ENCODE measurements around the gene ZBTB48. TPM values are rescaled to one million over a fixed set of nuclear protein-coding genes. Genes with fewer than 3 reads are reported as not detected.

ZBTB48 gene
- total and polyA plus RNA-seq, 4 donors, result 8.3 to 18.1 (median 13.1) TPM

DNA sequence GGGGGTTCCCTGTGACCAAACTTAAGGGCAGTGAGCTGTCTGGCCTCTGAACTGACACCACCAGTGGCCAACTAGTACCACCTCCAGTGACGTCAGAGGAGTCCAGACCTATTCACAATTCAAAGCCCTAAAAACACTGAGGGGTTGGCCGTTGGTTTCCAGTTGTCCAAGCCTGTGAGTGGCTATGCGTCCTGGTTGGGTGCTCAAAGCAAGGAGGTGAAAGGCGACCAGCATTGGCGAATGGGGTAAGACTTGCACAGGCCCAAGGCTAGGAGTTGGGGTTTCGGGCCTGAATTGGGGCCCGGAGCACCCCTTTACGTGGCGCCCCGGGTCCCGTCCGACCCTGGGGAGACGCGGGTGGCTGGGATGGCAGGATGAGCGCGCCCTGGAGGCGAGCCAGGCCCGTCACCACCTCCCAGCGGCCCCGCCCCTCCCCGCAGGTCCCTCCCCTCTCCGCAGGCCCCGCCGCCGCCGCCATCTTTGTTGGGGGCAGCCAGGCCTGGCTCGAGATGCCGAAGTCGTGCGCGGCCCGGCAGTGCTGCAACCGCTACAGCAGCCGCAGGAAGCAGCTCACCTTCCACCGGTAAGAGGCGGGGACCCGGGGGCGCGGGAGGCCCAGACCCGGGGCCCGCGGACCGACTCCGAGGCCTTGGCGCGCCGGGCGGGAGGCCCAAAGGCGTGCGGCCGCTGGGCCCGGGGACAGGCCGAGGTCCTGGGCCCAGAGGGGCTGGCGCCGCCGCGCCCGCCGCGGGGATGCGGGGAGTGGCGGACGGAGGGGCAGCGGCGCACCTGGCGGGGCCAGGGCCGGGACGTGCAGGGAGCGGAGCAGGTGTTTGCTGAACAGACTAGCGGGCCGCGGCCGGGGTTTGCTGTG, 45.2 kb downstream of the ZBTB48 start, which contains the start of gene THAP3:
TSS of gene THAP3 (plus strand) at position 159 of the 874 bp plus-strand sequence. CDS start at position 510, 351 bp downstream.
- Histone ChIP-seq H3K9ac (ENCODE audit: low read depth in 1 of 2, low read length in 2 of 2) (peak within 1 kb of the TSS; percentile 23 to 56), H3K9me3 (ENCODE audit: control insufficient read depth in 4 of 4, low read length in 3 of 4) (no peaks in the 10 kb centered on the region), H3K27ac (ENCODE audit: low read depth in 1 of 2, low read length in 2 of 2) (peak within 1 kb of the TSS; percentile 64 to 75), H3K27me3 (ENCODE audit: control insufficient read depth in 4 of 4, insufficient read depth in 4 of 4, low read length in 3 of 4) (no peaks in the 10 kb centered on the region), H3K4me3 (ENCODE audit: low read depth in 1 of 3, low read length in 3 of 3) (peak within 1 kb of the TSS; percentile 51 to 86 (median 67)), H3K4me1 (ENCODE audit: control insufficient read depth in 4 of 4, insufficient read depth in 4 of 4, low read length in 3 of 4) (peaks cover 6 to 56% (median 41%) of the 10 kb centered on the region in 4 donors), H3K36me3 (ENCODE audit: control insufficient read depth in 4 of 4, insufficient read depth in 3 of 4, low read depth in 1 of 4, low read length in 3 of 4) (peaks cover 1 to 15% (median 7%) of the 10 kb centered on the region in 4 donors)
- 2% methylated on average over 73 of the region's 73 CpGs for WGBS
- DNase-seq (ENCODE audit: low spot score), result peak; percentile 91
- TF ChIP-seq SP1 (IDR thresholded peaks at IDR 0.05), result peak; percentile 55
- peak; percentile 98 for TF ChIP-seq YY1 (IDR thresholded peaks at IDR 0.05)
- TF ChIP-seq FOXA1 (IDR thresholded peaks at IDR 0.05), result no peak
- peak in 1 of 2 donors; percentile 18 for TF ChIP-seq RAD21 (IDR thresholded peaks at IDR 0.05)
- TF ChIP-seq HNF4G (IDR thresholded peaks at IDR 0.05), result no peak

DNA sequence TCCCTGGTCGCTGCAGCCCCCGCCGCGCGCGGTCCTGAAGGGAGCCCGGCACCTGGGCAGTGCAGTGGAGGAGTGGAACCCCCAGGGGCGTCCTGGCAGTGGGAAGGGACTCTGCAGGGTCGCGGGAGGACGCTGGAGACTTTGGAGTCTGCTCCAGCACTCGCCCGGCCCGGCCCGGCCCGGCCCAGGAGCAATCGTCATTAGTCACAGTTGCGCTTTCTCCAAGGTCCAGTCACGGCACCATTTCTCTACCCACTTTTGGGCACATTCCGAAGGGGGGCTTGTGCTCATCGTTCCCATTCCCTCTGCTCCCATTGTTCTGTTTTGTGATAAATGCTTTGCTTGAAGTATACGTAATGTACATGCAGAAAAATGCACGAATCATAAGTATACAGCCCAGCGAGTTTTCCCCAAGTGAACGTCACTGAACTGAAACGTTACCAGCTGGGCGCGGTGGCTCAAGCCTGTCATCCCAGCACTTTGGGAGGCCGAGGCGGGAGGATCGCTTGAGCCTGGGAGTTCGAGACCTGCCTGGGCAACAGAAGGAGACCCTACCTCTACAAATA, 45.9 kb downstream of the ZBTB48 start:
- H3K9ac ChIP-seq (ENCODE audit: low read depth in 1 of 2, low read length in 2 of 2), result peak overlapping the region in 1 of 2 donors; percentile 56
- peak overlapping the region; percentile 47 to 75 for H3K27ac ChIP-seq (ENCODE audit: low read depth in 1 of 2, low read length in 2 of 2)
- H3K36me3 ChIP-seq (ENCODE audit: control insufficient read depth in 4 of 4, insufficient read depth in 3 of 4, low read depth in 1 of 4, low read length in 3 of 4), result peaks cover 0 to 18% (median 8%) of the 10 kb centered on the region in 4 donors
- no peaks in the 10 kb centered on the region for H3K9me3 ChIP-seq (ENCODE audit: control insufficient read depth in 4 of 4, low read length in 3 of 4)
- H3K4me1 ChIP-seq (ENCODE audit: control insufficient read depth in 4 of 4, insufficient read depth in 4 of 4, low read length in 3 of 4), result peaks cover 6 to 56% (median 41%) of the 10 kb centered on the region in 4 donors
- TF ChIP-seq NR2F2 (IDR thresholded peaks at IDR 0.05) (no peak), FOXA2 (IDR thresholded peaks at IDR 0.05) (no peak), HNF4G (IDR thresholded peaks at IDR 0.05) (no peak), FOXA1 (IDR thresholded peaks at IDR 0.05) (no peak), RAD21 (IDR thresholded peaks at IDR 0.05) (no peak), HNF4A (conservative IDR thresholded peaks at IDR 0.05) (no peak), TAF1 (conservative IDR thresholded peaks at IDR 0.05) (no peak), RXRA (IDR thresholded peaks at IDR 0.05) (no peak), EGR1 (IDR thresholded peaks at IDR 0.05; ENCODE audit: low read depth in 2 of 2) (no peak)
- TF ChIP-seq, protein P1, sequence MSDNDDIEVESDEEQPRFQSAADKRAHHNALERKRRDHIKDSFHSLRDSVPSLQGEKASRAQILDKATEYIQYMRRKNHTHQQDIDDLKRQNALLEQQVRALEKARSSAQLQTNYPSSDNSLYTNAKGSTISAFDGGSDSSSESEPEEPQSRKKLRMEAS (IDR thresholded peaks at IDR 0.05), result no peak
- TF ChIP-seq, protein P2, sequence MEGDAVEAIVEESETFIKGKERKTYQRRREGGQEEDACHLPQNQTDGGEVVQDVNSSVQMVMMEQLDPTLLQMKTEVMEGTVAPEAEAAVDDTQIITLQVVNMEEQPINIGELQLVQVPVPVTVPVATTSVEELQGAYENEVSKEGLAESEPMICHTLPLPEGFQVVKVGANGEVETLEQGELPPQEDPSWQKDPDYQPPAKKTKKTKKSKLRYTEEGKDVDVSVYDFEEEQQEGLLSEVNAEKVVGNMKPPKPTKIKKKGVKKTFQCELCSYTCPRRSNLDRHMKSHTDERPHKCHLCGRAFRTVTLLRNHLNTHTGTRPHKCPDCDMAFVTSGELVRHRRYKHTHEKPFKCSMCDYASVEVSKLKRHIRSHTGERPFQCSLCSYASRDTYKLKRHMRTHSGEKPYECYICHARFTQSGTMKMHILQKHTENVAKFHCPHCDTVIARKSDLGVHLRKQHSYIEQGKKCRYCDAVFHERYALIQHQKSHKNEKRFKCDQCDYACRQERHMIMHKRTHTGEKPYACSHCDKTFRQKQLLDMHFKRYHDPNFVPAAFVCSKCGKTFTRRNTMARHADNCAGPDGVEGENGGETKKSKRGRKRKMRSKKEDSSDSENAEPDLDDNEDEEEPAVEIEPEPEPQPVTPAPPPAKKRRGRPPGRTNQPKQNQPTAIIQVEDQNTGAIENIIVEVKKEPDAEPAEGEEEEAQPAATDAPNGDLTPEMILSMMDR (IDR thresholded peaks at IDR 0.05; ENCODE audit: low read depth, low read length, missing input control), result no peak
- TF ChIP-seq, protein P3, sequence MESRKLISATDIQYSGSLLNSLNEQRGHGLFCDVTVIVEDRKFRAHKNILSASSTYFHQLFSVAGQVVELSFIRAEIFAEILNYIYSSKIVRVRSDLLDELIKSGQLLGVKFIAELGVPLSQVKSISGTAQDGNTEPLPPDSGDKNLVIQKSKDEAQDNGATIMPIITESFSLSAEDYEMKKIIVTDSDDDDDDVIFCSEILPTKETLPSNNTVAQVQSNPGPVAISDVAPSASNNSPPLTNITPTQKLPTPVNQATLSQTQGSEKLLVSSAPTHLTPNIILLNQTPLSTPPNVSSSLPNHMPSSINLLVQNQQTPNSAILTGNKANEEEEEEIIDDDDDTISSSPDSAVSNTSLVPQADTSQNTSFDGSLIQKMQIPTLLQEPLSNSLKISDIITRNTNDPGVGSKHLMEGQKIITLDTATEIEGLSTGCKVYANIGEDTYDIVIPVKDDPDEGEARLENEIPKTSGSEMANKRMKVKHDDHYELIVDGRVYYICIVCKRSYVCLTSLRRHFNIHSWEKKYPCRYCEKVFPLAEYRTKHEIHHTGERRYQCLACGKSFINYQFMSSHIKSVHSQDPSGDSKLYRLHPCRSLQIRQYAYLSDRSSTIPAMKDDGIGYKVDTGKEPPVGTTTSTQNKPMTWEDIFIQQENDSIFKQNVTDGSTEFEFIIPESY (IDR thresholded peaks at IDR 0.05), result no peak
- H3K27me3 ChIP-seq (ENCODE audit: control insufficient read depth in 4 of 4, insufficient read depth in 4 of 4, low read length in 3 of 4), result no peaks in the 10 kb centered on the region
- no peak for DNase-seq (ENCODE audit: low spot score)
- H3K4me3 ChIP-seq (ENCODE audit: low read depth in 1 of 3, low read length in 3 of 3), result peak overlapping the region; percentile 33 to 86 (median 67)
- WGBS, result 8% methylated on average over 32 of the region's 32 CpGs
